GM12891 (cell line): ENCODE measurements around the gene BHLHE40.
A peak's percentile ranks its signal among the peaks of the same experiment; 100 is the strongest.

ENCODE experiments used
- DNase-seq: peaks from one replicate; pipeline ENCODE4 v3.0.0; 2011; ENCODE audit warnings: low spot score; ENCODE audit not compliant: insufficient read length
- FAIRE-seq: peaks from 2 replicates; lab custom pipeline; 2011; peaks lifted over from hg19 to GRCh38; lab: Jason Lieb, UNC
- PAX5 ChIP-seq: IDR thresholded peaks from 2 replicates; pipeline ENCODE4 v1.6.1; 2011; ENCODE audit warnings: low read length, moderate library complexity, mild to moderate bottlenecking; ENCODE audit not compliant: insufficient read depth, severe bottlenecking
- POLR2A ChIP-seq: IDR thresholded peaks from 2 replicates; pipeline ENCODE4 v1.6.1; 2011; ENCODE audit warnings: low read depth, low read length, control low read depth
- POLR2AphosphoS5 ChIP-seq: IDR thresholded peaks from 2 replicates; pipeline ENCODE4 v1.6.1; 2011; ENCODE audit warnings: low read depth, low read length, control low read depth
- POU2F2 ChIP-seq: IDR thresholded peaks from 2 replicates; pipeline ENCODE4 v1.6.1; 2011; ENCODE audit warnings: low read depth, mild to moderate bottlenecking, control low read depth, low read length, moderate library complexity
- SPI1 ChIP-seq: IDR thresholded peaks from 2 replicates; pipeline ENCODE4 v1.6.1; 2011; ENCODE audit warnings: low read depth, low read length, control low read depth
- TAF1 ChIP-seq: IDR thresholded peaks from 2 replicates; pipeline ENCODE4 v1.6.1; 2011; ENCODE audit warnings: low read depth, low read length, control low read depth

The BHLHE40 gene

DNA sequence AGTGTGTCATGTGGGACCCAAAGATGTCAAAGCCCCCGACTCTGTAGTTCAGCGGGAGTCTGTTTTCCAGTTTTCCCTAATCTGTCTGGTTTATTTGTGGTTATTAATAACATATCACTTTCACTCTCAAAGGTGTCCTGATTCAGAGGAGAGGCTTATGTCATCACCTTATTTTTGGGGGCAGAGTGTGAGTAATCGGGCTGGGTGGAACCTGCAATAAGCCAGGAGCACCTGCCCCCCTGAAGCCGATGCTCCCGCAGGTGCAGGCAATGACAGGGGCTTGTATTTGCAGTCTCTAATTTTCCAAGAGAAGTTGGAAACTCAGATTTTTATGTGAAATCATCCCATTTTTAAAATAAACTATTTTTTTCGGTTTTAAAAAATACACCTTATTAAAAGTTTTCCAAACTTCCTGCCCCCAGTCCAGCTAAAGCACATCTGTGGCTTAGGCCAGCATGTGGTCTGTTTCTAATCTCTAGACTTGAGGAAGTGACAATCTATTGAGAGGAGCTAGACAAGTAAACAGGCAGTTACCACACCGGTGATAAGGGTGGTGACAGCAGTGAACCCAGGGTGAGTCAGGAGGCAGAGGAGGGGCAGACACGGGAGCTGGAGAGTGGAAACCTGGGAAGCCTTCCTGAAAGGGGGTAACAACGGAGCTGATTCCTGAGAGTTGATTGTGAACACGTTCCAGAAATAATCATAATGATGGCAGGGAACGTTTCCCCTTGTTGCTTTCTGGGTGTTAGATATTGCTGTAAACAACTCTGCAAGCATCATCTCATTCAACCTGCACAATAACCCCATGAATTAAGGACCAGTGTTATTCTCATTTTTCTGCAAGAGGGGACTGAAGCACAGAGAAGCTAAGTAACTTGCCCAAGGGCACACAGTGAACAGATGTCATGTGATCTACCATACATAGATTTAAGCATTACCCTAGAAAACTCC is 37.2 kb downstream of the BHLHE40 start:
- peak; percentile 38 for DNase-seq
- peak; percentile 28 for FAIRE-seq
- TF ChIP-seq TAF1, result no peak
- peak; percentile 74 for TF ChIP-seq SPI1

DNA sequence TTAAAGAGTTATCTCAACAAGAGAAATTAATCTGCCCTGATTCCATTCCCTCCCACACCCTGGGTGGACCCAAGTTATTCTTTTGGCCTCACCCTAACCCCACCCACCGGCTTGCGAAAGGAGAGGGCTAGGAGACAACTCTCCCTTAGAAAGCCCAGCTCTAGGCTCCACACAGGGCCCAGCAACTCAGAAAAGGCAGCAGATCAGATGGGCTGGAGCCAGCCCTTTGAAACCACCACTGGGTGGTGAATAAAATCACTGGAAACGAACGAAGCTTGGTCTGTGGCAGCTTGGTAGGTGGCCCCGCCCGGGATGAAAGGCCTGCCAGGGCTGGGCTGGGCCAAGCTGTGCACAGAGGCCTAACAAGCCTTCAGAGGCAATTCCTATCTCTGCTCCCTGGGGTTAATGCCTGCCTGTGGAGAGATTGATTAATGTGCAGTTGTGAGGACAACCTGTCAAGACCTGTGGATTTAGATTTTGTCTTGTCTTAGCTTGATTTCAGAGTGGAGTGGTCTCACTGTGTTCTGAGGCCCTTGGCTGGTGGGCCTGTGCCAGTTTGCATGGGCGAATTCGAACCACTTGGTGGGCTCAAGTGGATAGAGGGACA is 38.8 kb downstream of the BHLHE40 start:
- DNase-seq, result no peak
- FAIRE-seq, result no peak

GRCh38 chr3:5019411-5020241 is 40.4 kb downstream of the BHLHE40 start:
- TF ChIP-seq POLR2AphosphoS5 (no peak), SPI1 (0 out of 2 replicates have a peak, but pooled peaks have one; percentile 27)
- DNase-seq, result no peak
- FAIRE-seq, result no peak

More for the DNA sequence above, 38.8 kb downstream of the BHLHE40 start:
- TF ChIP-seq PAX5, result no peak

- no peak for FAIRE-seq
- DNase-seq, result no peak
- TF ChIP-seq SPI1 (no peak), POU2F2 (no peak), PAX5 (no peak), TAF1 (no peak), POLR2A (no peak), POLR2AphosphoS5 (no peak)
Measured at GRCh38 chr3:5020242-5020722, 41.0 kb downstream of the BHLHE40 start.

DNA sequence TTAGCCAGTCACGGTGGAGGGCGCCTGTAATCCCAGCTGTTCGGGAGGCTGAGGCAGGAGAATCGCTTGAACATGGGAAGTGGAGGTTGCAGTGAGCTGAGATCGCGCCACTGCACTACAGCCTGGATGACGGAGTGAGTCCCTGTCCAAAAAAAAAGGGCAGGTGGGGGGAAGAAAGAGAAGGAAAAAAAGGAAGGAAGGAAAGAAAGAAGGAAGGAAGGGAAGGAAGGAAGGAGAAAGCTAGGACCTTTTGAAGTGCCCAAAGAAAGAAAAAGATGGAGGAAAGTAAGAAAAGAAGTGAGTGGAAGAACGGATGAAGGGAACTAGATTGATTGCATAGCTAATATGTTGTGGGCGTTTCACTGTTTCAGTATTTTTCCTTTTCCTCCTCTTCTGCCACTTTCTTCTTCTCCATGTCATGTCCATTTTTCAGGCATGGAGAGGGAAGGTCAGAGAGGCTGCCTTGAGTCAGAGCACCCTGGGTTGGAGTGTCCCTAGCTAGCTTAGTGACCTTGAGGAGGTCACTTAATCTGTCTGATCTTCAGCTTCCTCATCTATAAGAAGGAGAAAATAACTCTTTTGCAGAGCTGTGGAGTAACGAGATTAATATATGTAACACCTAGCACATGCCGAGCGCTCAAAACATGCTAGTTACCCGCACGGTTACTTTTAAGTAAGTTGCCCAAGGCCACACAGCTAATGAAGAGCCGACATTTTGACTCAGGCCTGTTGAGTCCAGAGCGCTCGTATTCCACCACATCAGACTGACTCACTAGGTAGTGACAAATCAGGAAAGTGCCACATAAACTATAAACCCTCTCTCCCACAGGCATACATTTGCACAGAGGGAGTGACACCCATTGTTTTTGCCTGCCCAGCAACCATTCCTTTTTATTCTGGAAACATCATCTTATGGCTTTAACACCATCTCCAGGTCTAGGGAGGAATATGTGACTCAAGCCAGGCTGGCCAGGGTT is 42.2 kb downstream of the BHLHE40 start:
- TF ChIP-seq POLR2AphosphoS5 (no peak), POLR2A (no peak), TAF1 (no peak), PAX5 (no peak), SPI1 (no peak), POU2F2 (no peak)
- no peak for DNase-seq
- FAIRE-seq, result no peak

DNA sequence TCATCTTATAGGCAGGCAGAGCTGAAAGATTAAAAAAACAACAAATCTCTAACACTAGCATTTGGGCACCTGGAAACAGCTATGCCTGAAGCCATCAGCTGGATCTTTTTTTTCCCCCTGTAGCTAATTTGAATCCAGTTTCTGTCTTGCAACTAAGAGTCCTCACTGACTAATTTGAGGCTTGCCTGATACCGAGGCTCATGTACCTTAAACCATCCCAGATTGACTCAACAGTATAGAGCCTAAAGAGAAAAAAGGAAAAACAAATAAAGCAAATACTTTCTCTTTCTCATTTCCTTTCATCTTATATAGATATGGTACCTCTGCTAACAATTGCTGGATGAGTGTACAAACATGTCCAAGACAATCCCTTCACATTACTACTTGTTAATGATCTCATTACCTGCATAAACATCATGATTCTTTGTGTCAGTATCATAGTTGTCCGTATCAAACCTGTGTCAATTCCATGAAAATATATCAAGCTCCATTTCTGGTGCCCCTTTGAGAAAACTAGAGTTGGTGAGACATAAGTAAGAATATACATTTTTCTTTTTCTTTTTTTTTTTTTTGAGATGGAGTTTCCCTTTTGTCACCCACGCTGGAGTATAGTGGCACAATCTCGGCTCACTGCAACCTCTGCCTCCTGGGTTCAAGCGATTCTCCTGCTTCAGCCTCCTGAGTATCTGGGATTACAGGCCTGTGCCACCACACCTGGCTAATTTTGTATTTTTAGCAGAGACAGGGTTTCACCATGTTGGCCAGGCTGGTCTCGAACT is 43.1 kb downstream of the BHLHE40 start:
- FAIRE-seq (no peak), DNase-seq (peak; percentile 62)

DNA sequence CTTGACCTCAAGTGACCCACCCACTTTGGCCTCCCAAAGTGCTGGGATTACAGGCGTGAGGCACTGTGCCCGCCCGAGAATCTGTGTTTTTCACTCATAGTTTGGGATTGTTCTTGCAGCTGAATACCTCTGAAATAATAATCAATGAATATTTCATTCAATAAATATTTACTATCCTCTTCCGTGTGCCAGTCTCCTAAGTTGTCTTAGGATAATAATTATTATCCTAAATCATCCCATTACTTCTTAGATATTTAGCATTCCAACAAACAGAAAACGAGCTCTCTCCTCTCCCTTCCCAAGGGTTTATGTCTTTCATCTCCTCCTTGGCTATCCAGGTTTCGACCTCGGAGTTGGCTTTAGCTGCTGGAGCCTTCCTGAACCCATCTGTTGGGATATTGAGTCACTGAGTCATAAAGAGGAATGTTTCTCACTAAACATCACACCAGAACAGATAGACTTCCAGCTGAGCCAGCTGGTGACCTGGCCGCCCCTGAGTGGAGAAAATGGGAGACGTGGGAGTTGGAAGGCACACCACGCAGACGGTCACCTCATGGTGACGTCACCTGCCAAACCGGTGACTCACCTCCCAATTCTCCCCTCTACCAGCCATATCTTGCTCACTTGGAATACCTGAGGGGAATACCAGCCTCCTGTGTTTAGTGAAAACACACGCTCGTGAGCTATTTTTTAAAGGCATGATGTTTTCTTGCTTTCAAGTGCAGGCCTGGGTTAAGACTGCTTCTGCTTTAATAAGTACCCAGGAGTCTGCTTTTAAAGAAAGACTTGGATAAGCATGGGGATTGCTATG is 43.9 kb downstream of the BHLHE40 start:
- DNase-seq (no peak), FAIRE-seq (no peak)
- TF ChIP-seq TAF1 (no peak), PAX5 (no peak), POLR2A (no peak), POLR2AphosphoS5 (no peak), POU2F2 (no peak), SPI1 (no peak)

More for the DNA sequence above, 43.1 kb downstream of the BHLHE40 start:
- peak; percentile 13; the same call in 1 of the 2 replicates for TF ChIP-seq POU2F2
- TF ChIP-seq POLR2AphosphoS5, result no peak

DNA sequence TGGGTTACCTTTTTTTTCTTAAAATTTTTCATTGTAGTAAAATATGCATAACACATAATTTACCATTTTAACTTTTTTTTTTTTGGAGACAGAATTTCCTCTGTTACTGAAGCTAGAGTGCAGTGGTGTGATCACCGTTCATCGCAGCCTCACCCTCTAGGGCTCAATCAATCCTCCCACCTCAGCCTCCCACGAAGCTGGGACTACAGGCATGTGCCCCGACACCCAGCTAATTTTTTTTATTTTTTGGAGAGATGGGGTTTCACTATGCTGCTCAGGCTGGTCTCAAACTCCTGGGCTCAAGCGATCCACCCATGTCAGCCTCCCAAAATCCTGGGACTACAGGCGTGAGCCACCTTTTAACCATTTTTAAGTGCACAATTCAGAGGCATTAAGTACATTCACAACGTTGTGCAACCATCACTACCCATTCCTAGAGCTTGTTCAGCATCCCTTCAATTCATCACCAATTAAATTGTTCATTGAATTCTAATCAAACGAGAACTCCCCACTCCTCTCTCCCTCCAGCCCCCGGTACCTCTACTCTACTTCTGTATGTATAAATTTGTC is 44.6 kb downstream of the BHLHE40 start:
- FAIRE-seq (no peak), DNase-seq (no peak)
- TF ChIP-seq SPI1, result no peak
- TF ChIP-seq POU2F2, result no peak
- no peak for TF ChIP-seq POLR2AphosphoS5
- TF ChIP-seq TAF1, result no peak
- no peak for TF ChIP-seq POLR2A
- no peak for TF ChIP-seq PAX5
